H1 (cell line): Measurements from ENCODE around the gene SAMD4A. TPM values are rescaled to one million over a fixed set of nuclear protein-coding genes. Genes with fewer than 3 reads are reported as not detected.

Experiments used
- CTCF ChIA-PET: fragments of 300-600 bp; sonication (Branson Sonifier 250); formaldehyde crosslinking; loops from one replicate; lab custom pipeline; 2021; ENCODE audit not compliant: partially characterized antibody; lab: Charles Lee
- POLR2A ChIA-PET: fragments of 300-600 bp; sonication (Branson Sonifier 250); formaldehyde crosslinking; loops from one replicate; lab custom pipeline; 2021; ENCODE audit warnings: inconsistent platforms; ENCODE audit not compliant: partially characterized antibody; lab: Charles Lee
- DNase-seq, 2 experiments: peaks; one replicate each; pipeline versions ENCODE4 v3.0.0 to v3.0.0-alpha.2; 2010 to 2022; ENCODE audit warnings: low spot score in 2 of 2, low read depth in 1 of 2, mixed read lengths in 1 of 2
- FAIRE-seq: peaks from 2 replicates; lab custom pipeline; 2011; peaks lifted over from hg19 to GRCh38; lab: Jason Lieb, UNC
- H2AFZ ChIP-seq: 2 replicates; pipeline ENCODE4 v1.8.1; 2012; ENCODE audit warnings: low read length, inconsistent platforms
- H2AK5ac ChIP-seq: 2 replicates; pipeline ENCODE4 v1.6.1; 2013; ENCODE audit warnings: low read depth, low read length
- H2BK120ac ChIP-seq: replicated peaks from 2 replicates; pipeline ENCODE3; 2013; ENCODE audit warnings: low read depth, low read length, inconsistent platforms
- H2BK12ac ChIP-seq: 2 replicates; pipeline ENCODE4 v1.6.1; 2013; ENCODE audit warnings: low read depth, low read length
- H2BK15ac ChIP-seq: 2 replicates; pipeline ENCODE4 v1.6.1; 2013; ENCODE audit warnings: low read length
- H2BK20ac ChIP-seq: 2 replicates; pipeline ENCODE4 v1.6.1; 2013; ENCODE audit warnings: low read length
- H2BK5ac ChIP-seq: 2 replicates; pipeline ENCODE4 v1.6.1; 2013; ENCODE audit warnings: low read depth, low read length
- H3K14ac ChIP-seq: 2 replicates; pipeline ENCODE4 v1.6.1; 2013; ENCODE audit warnings: inconsistent platforms; ENCODE audit not compliant: insufficient read length
- H3K18ac ChIP-seq: 2 replicates; pipeline ENCODE4 v1.6.1; 2013; ENCODE audit warnings: low read length; ENCODE audit errors: extremely low read depth
- H3K23ac ChIP-seq: 2 replicates; pipeline ENCODE4 v1.6.1; 2013; ENCODE audit warnings: inconsistent platforms; ENCODE audit not compliant: insufficient read length
- H3K23me2 ChIP-seq: 2 replicates; pipeline ENCODE4 v1.6.1; 2013; ENCODE audit warnings: low read depth, low read length
- H3K27ac ChIP-seq: 2 replicates; pipeline ENCODE4 v1.6.1; 2011; ENCODE audit warnings: low read depth, low read length, inconsistent platforms
- H3K27me3 ChIP-seq, 4 experiments: replicated peaks in 1 of 4; 1 replicate in 1 of 4; 2 replicates in 3 of 4; pipeline versions ENCODE4 v1.6.1 to v1.8.1; 2011 to 2013; ENCODE audit warnings: low read length in 3 of 4, mild to moderate bottlenecking in 3 of 4, inconsistent platforms in 2 of 4, mixed read lengths in 2 of 4, moderate library complexity in 1 of 4; ENCODE audit not compliant: control insufficient read depth in 3 of 4, insufficient read depth in 3 of 4; ENCODE audit errors: extremely low read depth in 1 of 4
- H3K36me3 ChIP-seq, 4 experiments: 2 replicates each; pipeline versions ENCODE4 v1.6.1 to v1.8.1; 2011 to 2013; ENCODE audit warnings: mild to moderate bottlenecking in 4 of 4, low read length in 3 of 4, moderate library complexity in 2 of 4, control low read depth in 1 of 4, inconsistent platforms in 1 of 4; ENCODE audit not compliant: insufficient read depth in 4 of 4, control insufficient read depth in 2 of 4
- H3K4ac ChIP-seq: replicated peaks from 2 replicates; pipeline ENCODE3; 2013; ENCODE audit warnings: low read length, low read depth, mixed read lengths, inconsistent platforms; ENCODE audit not compliant: insufficient read length
- H3K4me1 ChIP-seq, 4 experiments: replicated peaks in 1 of 4; 1 replicate in 1 of 4; 2 replicates in 3 of 4; pipeline versions ENCODE4 v1.6.1 to v1.8.1; 2011 to 2013; ENCODE audit warnings: low read length in 3 of 4, inconsistent platforms in 2 of 4, mixed read lengths in 1 of 4; ENCODE audit not compliant: insufficient read depth in 4 of 4, control insufficient read depth in 3 of 4
- H3K4me2 ChIP-seq, 2 experiments: 2 replicates each; pipeline versions ENCODE4 v1.6.1 to v1.8.1; 2011 to 2013; ENCODE audit warnings: low read depth in 2 of 2, low read length in 2 of 2, control low read depth in 1 of 2, inconsistent platforms in 1 of 2, mild to moderate bottlenecking in 1 of 2; ENCODE audit not compliant: insufficient read depth in 1 of 2
- H3K4me3 ChIP-seq, 4 experiments: fragments of 200-600, 300-600 bp in 1 of 4; sonication (generic), shearing (Covaris generic), sonication (Bioruptor Twin) in 1 of 4; 2 replicates each; pipeline versions ENCODE4 v1.5.1 to v1.8.1; 2011 to 2016; ENCODE audit warnings: low read length in 4 of 4, low read depth in 3 of 4, control low read depth in 2 of 4, inconsistent platforms in 2 of 4, mild to moderate bottlenecking in 2 of 4, mixed read lengths in 1 of 4, moderate library complexity in 1 of 4; ENCODE audit not compliant: insufficient read depth in 2 of 4; ENCODE audit errors: extremely low read depth in 1 of 4
- H3K56ac ChIP-seq: replicated peaks from 2 replicates; pipeline ENCODE3; 2013; ENCODE audit warnings: low read depth, mild to moderate bottlenecking, mixed read lengths, low read length, inconsistent platforms; ENCODE audit not compliant: insufficient read length
- H3K79me1 ChIP-seq: 2 replicates; pipeline ENCODE4 v1.6.1; 2013; ENCODE audit warnings: low read depth, low read length, control low read depth
- H3K79me2 ChIP-seq, 2 experiments: 2 replicates each; pipeline versions ENCODE4 v1.6.1 to v1.8.1; 2012 to 2013; ENCODE audit warnings: low read length in 2 of 2, mild to moderate bottlenecking in 2 of 2, inconsistent platforms in 1 of 2; ENCODE audit not compliant: insufficient read depth in 2 of 2, control insufficient read depth in 1 of 2
- H3K9ac ChIP-seq, 4 experiments: replicated peaks in 1 of 4; 1 replicate in 1 of 4; 2 replicates in 3 of 4; pipeline versions ENCODE4 v1.6.1 to v1.8.1; 2011 to 2013; ENCODE audit warnings: low read depth in 3 of 4, low read length in 3 of 4, control low read depth in 2 of 4, mild to moderate bottlenecking in 2 of 4, moderate library complexity in 2 of 4, inconsistent platforms in 1 of 4; ENCODE audit errors: extremely low read depth in 1 of 4
- H3K9me3 ChIP-seq, 2 experiments: 2 replicates each; pipeline versions ENCODE4 v1.6.1 to v1.8.1; 2012 to 2013; ENCODE audit warnings: mild to moderate bottlenecking in 2 of 2, moderate library complexity in 2 of 2, control low read depth in 1 of 2, inconsistent platforms in 1 of 2, low read depth in 1 of 2, low read length in 1 of 2, mixed read lengths in 1 of 2; ENCODE audit not compliant: insufficient read depth in 2 of 2
- H4K20me1 ChIP-seq, 2 experiments: replicated peaks in 1 of 2; 2 replicates each; pipeline versions ENCODE3 to v1.8.1; 2011 to 2013; ENCODE audit warnings: inconsistent platforms in 2 of 2, low read length in 2 of 2, mild to moderate bottlenecking in 1 of 2; ENCODE audit not compliant: insufficient read depth in 2 of 2, control insufficient read depth in 1 of 2
- H4K5ac ChIP-seq: 2 replicates; pipeline ENCODE4 v1.6.1; 2013; ENCODE audit warnings: low read length, low read depth, mixed read lengths, inconsistent platforms; ENCODE audit not compliant: insufficient read length
- H4K8ac ChIP-seq: 2 replicates; pipeline ENCODE4 v1.8.0; 2013; ENCODE audit warnings: mild to moderate bottlenecking, moderate library complexity, low read length, inconsistent platforms; ENCODE audit not compliant: insufficient read depth; ENCODE audit errors: extremely low read depth
- H4K91ac ChIP-seq: replicated peaks from 2 replicates; pipeline ENCODE3; 2013; ENCODE audit warnings: low read length, mixed read lengths, inconsistent platforms; ENCODE audit not compliant: insufficient read length
- ASH2L ChIP-seq: fragments of 200-600, 300-600 bp; sonication (generic); IDR thresholded peaks from one replicate; pipeline ENCODE4 v1.7.1; 2017; ENCODE audit warnings: low read length
- BACH1 ChIP-seq: IDR thresholded peaks from 2 replicates; pipeline ENCODE4 v1.6.1; 2012; ENCODE audit warnings: low read length, improper control_type of control experiment
- E2F6 ChIP-seq: IDR thresholded peaks from 2 replicates; pipeline ENCODE4 v1.6.1; 2012; ENCODE audit warnings: inconsistent platforms
- EP300 ChIP-seq, 2 experiments: IDR thresholded peaks; 1 replicate in 1 of 2; 2 replicates in 1 of 2; pipeline ENCODE4 v1.6.1; 2011 to 2012; ENCODE audit warnings: low read depth in 2 of 2, low read length in 2 of 2, mild to moderate bottlenecking in 2 of 2, borderline replicate concordance in 1 of 2, inconsistent platforms in 1 of 2, moderate library complexity in 1 of 2
- GTF2F1 ChIP-seq: IDR thresholded peaks from 2 replicates; pipeline ENCODE4 v1.6.1; 2012; ENCODE audit warnings: low read depth, low read length, improper control_type of control experiment, borderline replicate concordance
- HDAC2 ChIP-seq, 2 experiments: fragments of 300-600 bp in 1 of 2; sonication (generic) in 1 of 2; IDR thresholded peaks; 2 replicates each; pipeline ENCODE4 v1.6.1; 2011 to 2012; ENCODE audit warnings: low read depth in 2 of 2, low read length in 2 of 2, mild to moderate bottlenecking in 2 of 2, moderate library complexity in 2 of 2, borderline replicate concordance in 1 of 2, inconsistent platforms in 1 of 2
- JUN ChIP-seq: IDR thresholded peaks from 2 replicates; pipeline ENCODE4 v1.6.1; 2011; ENCODE audit warnings: low read depth, mild to moderate bottlenecking, improper control_type of control experiment, low read length
- KDM1A ChIP-seq: fragments of 200-600, 300-600 bp; sonication (generic); IDR thresholded peaks from 2 replicates; pipeline ENCODE4 v1.7.1; 2016; ENCODE audit warnings: mild to moderate bottlenecking, low read length, borderline replicate concordance
- KDM4A ChIP-seq: IDR thresholded peaks from one replicate; pipeline ENCODE4 v1.7.1; 2012; ENCODE audit warnings: low read depth, mild to moderate bottlenecking, moderate library complexity, low read length, inconsistent platforms; ENCODE audit not compliant: severe bottlenecking
- RAD21 ChIP-seq, 2 experiments: IDR thresholded peaks in 1 of 2; conservative IDR thresholded peaks in 1 of 2; 2 replicates each; pipeline ENCODE4 v1.6.1; 2011; ENCODE audit warnings: low read depth in 2 of 2, low read length in 2 of 2, improper control_type of control experiment in 1 of 2, inconsistent platforms in 1 of 2, mild to moderate bottlenecking in 1 of 2, moderate library complexity in 1 of 2
- WGBS, 2 experiments: shearing (Covaris generic) in 1 of 2; methylation state at CpG; one replicate each; pipeline versions ENCODE4 v1.1.6 to v1.1.7; 2013 to 2015; ENCODE audit warnings: low lambda C conversion rate in 2 of 2, mixed read lengths in 2 of 2, inconsistent platforms in 1 of 2, low coverage in 1 of 2, missing lambda C conversion rate in 1 of 2; ENCODE audit not compliant: insufficient replicate concordance in 2 of 2, insufficient coverage in 1 of 2, insufficient read length in 1 of 2; ENCODE audit errors: extremely low coverage in 1 of 2, missing lambda C conversion rate in 1 of 2; 5-methylcytosine and 5-hydroxymethylcytosine counted together
- polyA plus RNA-seq, 7 experiments: library from polyadenylated mRNA; depleted of rRNA in 3 of 7; stranded (reverse) in 5 of 7; unstranded in 2 of 7; fragments of >200 nt in 5 of 7; fragments of 200-250 nt in 2 of 7; gene quantifications; 1 replicate in 5 of 7; 2 replicates in 1 of 7; 4 replicates in 1 of 7; pipeline versions ENCODE4 v1.2.1 to v1.2.3, GENCODE V29; 2011 to 2013; ENCODE audit warnings: missing spikeins in 2 of 7, mixed read lengths in 2 of 7
- total RNA-seq: library from RNA; stranded (reverse); fragmentation: NEBNext Ultra II Directional; extraction: Animal tissue kit (Norgen Biotek cat#: 25700); gene quantifications from 2 replicates; pipeline ENCODE4 v1.2.1, GENCODE V29; 2021

SAMD4A gene
- total and polyA plus RNA-seq, 2 of the 8 experiments (the other 6 are each of a cell fraction or from before 2014, with no cell fraction given): 2.4 to 12.3 TPM

- Histone ChIP-seq H3K4ac (no peak overlapping the region), H3K79me2 (no peaks in the 10 kb centered on the region), H2BK15ac (no peak overlapping the region), H3K27ac (no peak overlapping the region), H3K56ac (no peak overlapping the region), H4K91ac (no peak overlapping the region), H4K20me1 (no peaks in the 10 kb centered on the region), H3K79me1 (no peaks in the 10 kb centered on the region), H3K27me3 (no peaks in the 10 kb centered on the region), H3K14ac (no peak overlapping the region), H3K9ac (no peak overlapping the region), H2BK12ac (no peak overlapping the region), H2BK5ac (no peak overlapping the region), H3K4me2 (no peak overlapping the region), H3K4me3 (no peak overlapping the region), H3K36me3 (no peaks in the 10 kb centered on the region; a peak in 1 of 8 replicates), H4K8ac (no peak overlapping the region), H2BK120ac (no peak overlapping the region), H3K18ac (no peak overlapping the region), H3K23me2 (no peaks in the 10 kb centered on the region), H3K4me1 (peaks cover 0 to 11% (median 2%) of the 10 kb centered on the region in 4 experiments; a peak in 4 of 7 replicates), H2AK5ac (no peak overlapping the region), H3K9me3 (no peaks in the 10 kb centered on the region), H2BK20ac (no peak overlapping the region), H3K23ac (no peak overlapping the region), H4K5ac (no peak overlapping the region), H2AFZ (no peak overlapping the region)
- FAIRE-seq (no peak), DNase-seq (no peak)
- WGBS, 2 experiments: 87% methylated on average over 14 of the region's 14 CpGs; no CpG with 5 or more reads in 1 of the 2 experiments
- CTCF ChIA-PET: interaction anchor here (1.3 kb wide), 1 partner anchor 206 kb away, joined by 5 read pairs; no protein-coding TSS in a partner anchor
- POLR2A ChIA-PET: interaction anchor here (0.8 to 1.1 kb wide), 2 partner anchors 197 to 205 kb away, joined by 3 to 4 read pairs; no protein-coding TSS in a partner anchor
- no peak for TF ChIP-seq HDAC2 (IDR thresholded peaks at IDR 0.05; ENCODE audit: borderline replicate concordance in 1 of 2, low read depth in 2 of 2, low read length in 2 of 2)
- no peak for TF ChIP-seq RAD21 (IDR thresholded peaks at IDR 0.05 in 1 of 2, conservative IDR thresholded peaks at IDR 0.05 in 1 of 2; ENCODE audit: low read depth in 2 of 2, low read length in 2 of 2)
- TF ChIP-seq JUN: no peak
- no peak for TF ChIP-seq KDM1A
- TF ChIP-seq BACH1: no peak
- TF ChIP-seq ASH2L: no peak
- TF ChIP-seq EP300 (IDR thresholded peaks at IDR 0.05; ENCODE audit: borderline replicate concordance in 1 of 2, low read depth in 2 of 2, low read length in 2 of 2): no peak
- no peak for TF ChIP-seq E2F6
- no peak for TF ChIP-seq GTF2F1
- TF ChIP-seq KDM4A: no peak
Measured at GRCh38 chr14:54769951-54770863, 203.3 kb downstream of the SAMD4A start.
